Measurements from ENCODE around the gene RER1. TPM values are rescaled to one million over a fixed set of nuclear protein-coding genes. Genes with fewer than 3 reads are reported as not detected.

RER1 gene
- total RNA-seq, 1 donor from 2014 or later, result 105 TPM

DNA sequence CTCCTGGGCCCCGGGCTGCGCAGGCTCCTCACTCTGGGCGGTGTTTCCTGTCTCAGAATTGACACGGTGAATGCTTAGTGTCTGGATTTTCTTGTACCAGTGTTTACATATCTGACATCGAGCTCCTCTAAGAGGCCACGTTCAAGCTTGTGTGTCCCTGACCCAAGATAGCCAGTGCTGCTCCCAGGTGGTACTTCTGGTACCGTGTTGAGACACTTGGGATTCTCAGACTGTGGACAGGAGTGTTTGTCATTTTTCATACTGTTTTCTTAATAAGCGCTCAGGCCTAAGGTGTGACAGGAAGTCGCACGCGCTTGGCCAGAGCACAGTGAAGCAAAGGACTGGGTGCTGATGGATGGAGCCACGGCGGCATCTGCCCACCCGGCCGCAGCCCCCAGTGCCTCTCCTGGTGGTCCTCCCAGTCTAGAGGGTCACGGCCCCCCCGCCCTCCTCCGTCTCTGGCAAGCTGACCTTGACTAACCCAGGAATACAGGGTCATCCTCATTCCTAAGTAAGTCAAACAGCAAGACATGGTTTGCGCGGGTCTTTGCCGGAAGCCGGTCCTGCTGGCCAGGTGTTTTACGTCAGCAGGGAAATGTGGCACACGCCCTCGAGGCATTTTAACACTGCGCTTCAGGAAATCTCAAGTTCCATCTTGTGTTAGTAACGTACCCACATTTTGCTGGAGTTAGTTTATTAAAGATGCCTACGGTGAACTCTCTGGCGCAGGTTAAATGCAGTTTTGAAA, 12.7 kb downstream of the RER1 start:
- Mint-ChIP-seq H3K4me1 (no peaks in the 10 kb centered on the region), H3K27ac (no peak overlapping the region), H3K36me3 (ENCODE audit: low read depth) (peaks cover 76% of the 10 kb centered on the region), H3K9me3 (no peaks in the 10 kb centered on the region), H3K27me3 (no peaks in the 10 kb centered on the region), H3K4me3 (no peak overlapping the region)
- DNase-seq (no peak), ATAC-seq (ENCODE audit: low read depth) (no peak)
- intact Hi-C loops (cut with micrococcal nuclease), result no loop called here
- TF ChIP-seq, protein P1, sequence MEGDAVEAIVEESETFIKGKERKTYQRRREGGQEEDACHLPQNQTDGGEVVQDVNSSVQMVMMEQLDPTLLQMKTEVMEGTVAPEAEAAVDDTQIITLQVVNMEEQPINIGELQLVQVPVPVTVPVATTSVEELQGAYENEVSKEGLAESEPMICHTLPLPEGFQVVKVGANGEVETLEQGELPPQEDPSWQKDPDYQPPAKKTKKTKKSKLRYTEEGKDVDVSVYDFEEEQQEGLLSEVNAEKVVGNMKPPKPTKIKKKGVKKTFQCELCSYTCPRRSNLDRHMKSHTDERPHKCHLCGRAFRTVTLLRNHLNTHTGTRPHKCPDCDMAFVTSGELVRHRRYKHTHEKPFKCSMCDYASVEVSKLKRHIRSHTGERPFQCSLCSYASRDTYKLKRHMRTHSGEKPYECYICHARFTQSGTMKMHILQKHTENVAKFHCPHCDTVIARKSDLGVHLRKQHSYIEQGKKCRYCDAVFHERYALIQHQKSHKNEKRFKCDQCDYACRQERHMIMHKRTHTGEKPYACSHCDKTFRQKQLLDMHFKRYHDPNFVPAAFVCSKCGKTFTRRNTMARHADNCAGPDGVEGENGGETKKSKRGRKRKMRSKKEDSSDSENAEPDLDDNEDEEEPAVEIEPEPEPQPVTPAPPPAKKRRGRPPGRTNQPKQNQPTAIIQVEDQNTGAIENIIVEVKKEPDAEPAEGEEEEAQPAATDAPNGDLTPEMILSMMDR (IDR thresholded peaks at IDR 0.05), result no peak
- POLR2A ChIA-PET, result no interaction called here
- CTCF ChIA-PET, result interaction anchor here (1.2 kb wide), 1 partner anchor 10 kb away, joined by 3 read pairs; no protein-coding TSS in a partner anchor

DNA sequence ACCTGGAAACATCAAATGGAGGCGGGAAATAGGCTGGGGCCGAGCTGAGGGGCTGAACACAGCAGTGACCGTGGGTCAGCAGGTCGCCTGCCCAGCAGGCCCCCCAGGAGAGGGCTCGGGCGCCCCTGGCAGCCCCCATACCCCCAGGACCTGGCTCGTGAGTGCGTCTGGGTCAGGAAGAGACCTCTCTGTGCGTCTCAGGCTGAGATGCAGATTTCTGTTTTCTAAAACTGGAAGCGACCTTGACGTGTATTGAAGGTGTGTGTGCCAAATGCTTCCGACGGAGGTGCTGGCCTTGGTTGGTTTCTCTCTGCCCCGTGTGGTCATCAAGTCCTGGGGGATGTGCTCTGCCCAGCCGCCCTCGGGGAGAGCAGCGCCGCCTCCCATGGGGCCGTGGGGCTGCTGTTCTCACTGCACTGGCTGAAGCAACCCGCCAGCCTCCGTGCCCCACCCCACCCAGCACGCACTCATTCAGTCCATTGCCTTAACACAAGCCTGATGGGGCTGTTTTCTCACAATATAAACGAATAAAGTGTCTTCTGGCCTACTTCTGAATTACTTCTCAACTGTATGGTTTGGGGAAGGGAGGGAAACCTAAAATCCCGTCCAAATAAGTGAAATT, 13.4 kb downstream of the RER1 start:
- no peak overlapping the region for H3K4me3 Mint-ChIP-seq
- CTCF ChIA-PET, result interaction anchor here (1.2 kb wide), 1 partner anchor 10 kb away, joined by 3 read pairs; no protein-coding TSS in a partner anchor

DNA sequence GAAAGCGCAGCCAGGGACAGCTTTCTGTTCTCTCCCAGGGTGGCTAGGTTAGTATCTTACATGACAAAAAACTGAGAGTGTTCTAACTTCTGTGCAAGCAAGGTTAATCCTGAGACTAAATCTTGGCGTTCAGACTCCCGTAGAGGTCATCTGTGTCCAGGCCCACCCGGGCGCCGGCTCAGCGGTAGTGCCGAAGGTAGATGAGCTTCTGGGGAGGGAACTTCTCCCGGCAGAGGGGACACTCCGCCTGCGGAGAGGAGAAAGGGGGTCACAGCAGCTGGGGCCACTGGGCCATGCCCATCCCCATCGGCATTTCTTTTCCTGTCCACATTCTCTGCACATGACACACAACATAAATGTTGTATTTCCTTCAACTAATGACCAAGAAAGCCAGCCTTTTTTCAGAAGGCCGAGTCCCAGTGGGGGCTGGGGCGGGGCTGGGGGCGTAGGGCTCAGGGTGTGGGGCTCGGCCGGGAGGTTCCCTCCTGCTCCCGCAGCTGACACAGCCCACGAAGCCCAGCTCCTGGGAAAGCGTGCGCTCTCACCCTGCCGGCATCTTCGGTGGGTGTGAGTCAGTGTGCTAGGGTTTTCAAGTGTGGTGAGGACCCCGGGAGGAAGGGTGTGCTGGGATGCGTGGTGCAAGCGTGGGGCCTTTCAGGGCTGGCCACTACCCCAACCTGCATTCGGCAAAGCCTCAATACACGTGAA, 14.1 kb downstream of the RER1 start:
- TF ChIP-seq, protein P1 (IDR thresholded peaks at IDR 0.05), result no peak
- intact Hi-C loops (cut with micrococcal nuclease), result no loop called here
- Mint-ChIP-seq H3K36me3 (ENCODE audit: low read depth) (peaks cover 70% of the 10 kb centered on the region), H3K4me1 (peaks cover 5% of the 10 kb centered on the region), H3K4me3 (no peak overlapping the region), H3K9me3 (no peaks in the 10 kb centered on the region), H3K27me3 (no peaks in the 10 kb centered on the region), H3K27ac (no peak overlapping the region)
- POLR2A ChIA-PET, result no interaction called here
- no peak for ATAC-seq (ENCODE audit: low read depth)
- no peak for DNase-seq
- CTCF ChIA-PET, result no interaction called here

More for the DNA sequence above, 13.4 kb downstream of the RER1 start:
- TF ChIP-seq, protein P1 (IDR thresholded peaks at IDR 0.05), result no peak
- peaks cover 74% of the 10 kb centered on the region for H3K36me3 Mint-ChIP-seq (ENCODE audit: low read depth)
- H3K27ac Mint-ChIP-seq, result no peak overlapping the region
- DNase-seq (no peak), ATAC-seq (ENCODE audit: low read depth) (no peak)
- no peaks in the 10 kb centered on the region for H3K9me3 Mint-ChIP-seq
- no peaks in the 10 kb centered on the region for H3K27me3 Mint-ChIP-seq
- intact Hi-C loops (cut with micrococcal nuclease), result no loop called here
- H3K4me1 Mint-ChIP-seq, result no peaks in the 10 kb centered on the region
- POLR2A ChIA-PET, result no interaction called here

DNA sequence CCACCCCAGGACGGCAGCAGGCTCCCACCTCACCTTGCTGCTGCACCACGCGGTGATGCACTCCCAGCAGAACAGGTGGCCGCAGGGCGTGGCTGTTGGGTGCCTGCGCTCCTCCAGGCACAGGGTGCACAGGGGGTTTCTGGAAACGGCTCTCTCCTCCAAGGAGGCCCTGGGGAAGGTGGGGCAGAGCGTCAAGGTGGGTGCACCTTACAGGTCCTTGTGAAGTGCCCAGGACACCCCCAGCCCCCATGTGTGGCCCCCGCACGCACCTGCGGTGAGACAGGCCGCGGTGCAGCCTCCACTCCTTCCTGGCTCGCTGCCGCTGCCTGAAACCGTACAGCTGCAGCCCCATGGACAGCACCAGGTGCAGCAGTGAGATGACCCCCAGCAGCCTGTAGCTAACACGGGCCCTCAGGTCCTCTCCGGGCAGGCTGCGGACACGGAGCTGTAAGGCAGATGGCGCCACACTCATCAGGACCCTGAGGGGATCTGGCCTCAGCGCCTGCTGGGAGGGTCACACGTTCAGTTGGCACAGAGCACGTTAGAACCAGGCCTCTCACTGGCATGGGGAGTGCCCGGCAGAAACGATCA, 14.9 kb downstream of the RER1 start:
- Mint-ChIP-seq H3K27ac (no peak overlapping the region), H3K4me1 (peaks cover 7% of the 10 kb centered on the region), H3K9me3 (no peaks in the 10 kb centered on the region), H3K36me3 (ENCODE audit: low read depth) (peaks cover 65% of the 10 kb centered on the region), H3K4me3 (no peak overlapping the region), H3K27me3 (no peaks in the 10 kb centered on the region)
- ATAC-seq (ENCODE audit: low read depth) (no peak), DNase-seq (no peak)
- intact Hi-C loops (cut with micrococcal nuclease), result no loop called here
- ChIA-PET POLR2A (interaction anchor here (1.3 kb wide), 1 partner anchor 15 kb away, joined by 4 read pairs; the partner anchor contains the start of genes MORN1 and RER1), CTCF (no interaction called here)
- TF ChIP-seq, protein P1 (IDR thresholded peaks at IDR 0.05), result no peak
